MM.1S (cell line): ENCODE data around the gene GSG1L.

ENCODE experiments used
- EZH2 ChIP-seq: fragments of 300-600 bp; sonication (generic); optimal IDR thresholded peaks from 2 replicates; pipeline ENCODE3; 2017; ENCODE audit warnings: low read depth, mild to moderate bottlenecking, antibody characterized with exemption, low read length, mixed read lengths
- TF ChIP-seq, protein P1 (sequence below): fragments of 300-600 bp; sonication (generic); IDR thresholded peaks from 2 replicates; pipeline ENCODE4 v1.5.1; 2016; ENCODE audit warnings: antibody characterized with exemption, low read length, mixed read lengths

DNA sequence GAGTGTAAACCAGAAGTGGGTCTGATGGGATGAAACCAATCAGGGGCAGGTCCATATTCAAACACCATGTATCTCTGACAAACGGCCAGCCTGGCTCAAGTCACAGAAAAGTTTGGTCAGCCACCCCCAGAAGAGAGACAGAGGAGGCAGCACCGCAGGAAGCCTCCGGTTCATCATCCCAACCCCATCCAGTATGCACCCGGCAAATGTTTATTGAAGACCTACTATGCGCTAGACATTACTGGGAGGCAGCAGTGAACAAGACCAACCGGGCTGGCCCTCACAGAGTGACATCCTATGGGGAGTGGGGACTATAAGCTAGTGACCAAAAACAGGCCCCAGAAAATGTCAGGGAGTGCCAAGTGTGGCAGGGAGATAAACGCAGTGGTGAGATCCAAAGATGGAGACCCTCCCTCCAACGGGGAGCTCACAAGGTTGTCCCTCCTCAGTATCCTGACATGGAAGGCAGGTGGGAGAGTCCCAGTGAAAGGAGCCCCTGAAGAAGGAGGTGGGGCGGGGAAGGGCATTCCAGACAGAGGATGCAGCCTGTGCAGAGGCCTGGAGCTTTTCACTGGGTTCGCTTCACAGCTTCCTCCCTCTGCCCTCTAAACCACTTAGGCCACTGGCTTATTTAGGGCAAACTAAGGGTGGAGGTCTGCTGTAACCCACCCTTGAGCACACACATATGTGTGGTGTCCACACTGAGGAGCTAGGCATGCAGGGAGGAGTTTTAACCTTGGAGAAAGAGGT, 2.0 kb downstream of the GSG1L start:
- TF ChIP-seq, protein P1, sequence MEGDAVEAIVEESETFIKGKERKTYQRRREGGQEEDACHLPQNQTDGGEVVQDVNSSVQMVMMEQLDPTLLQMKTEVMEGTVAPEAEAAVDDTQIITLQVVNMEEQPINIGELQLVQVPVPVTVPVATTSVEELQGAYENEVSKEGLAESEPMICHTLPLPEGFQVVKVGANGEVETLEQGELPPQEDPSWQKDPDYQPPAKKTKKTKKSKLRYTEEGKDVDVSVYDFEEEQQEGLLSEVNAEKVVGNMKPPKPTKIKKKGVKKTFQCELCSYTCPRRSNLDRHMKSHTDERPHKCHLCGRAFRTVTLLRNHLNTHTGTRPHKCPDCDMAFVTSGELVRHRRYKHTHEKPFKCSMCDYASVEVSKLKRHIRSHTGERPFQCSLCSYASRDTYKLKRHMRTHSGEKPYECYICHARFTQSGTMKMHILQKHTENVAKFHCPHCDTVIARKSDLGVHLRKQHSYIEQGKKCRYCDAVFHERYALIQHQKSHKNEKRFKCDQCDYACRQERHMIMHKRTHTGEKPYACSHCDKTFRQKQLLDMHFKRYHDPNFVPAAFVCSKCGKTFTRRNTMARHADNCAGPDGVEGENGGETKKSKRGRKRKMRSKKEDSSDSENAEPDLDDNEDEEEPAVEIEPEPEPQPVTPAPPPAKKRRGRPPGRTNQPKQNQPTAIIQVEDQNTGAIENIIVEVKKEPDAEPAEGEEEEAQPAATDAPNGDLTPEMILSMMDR, result no peak
- no peak for TF ChIP-seq EZH2
